CD14-positive monocyte (primary cell): ENCODE results near the gene BAG3. TPM values are rescaled to one million over a fixed set of nuclear protein-coding genes. Genes with fewer than 3 reads are reported as not detected.

ENCODE experiments used
- polyA plus RNA-seq, 3 donors: library from polyadenylated mRNA; depleted of rRNA in 1 of 3; unstranded in 2 of 3; stranded (reverse) in 1 of 3; fragments of 300-500 nt in 2 of 3; fragments of >200 nt in 1 of 3; fragmentation: Illumina TruSeq in 2 of 3; gene quantifications; 1 replicate in 2 of 3; 2 replicates in 1 of 3; pipeline ENCODE4 v1.2.3, GENCODE V29; 2012 to 2021

The BAG3 gene
- polyA plus RNA-seq, 3 donors = 1.0 to 10.2 (median 2.8) TPM

Other genes starting within 250 kb of the BAG3 start
- gene RGS10, start 108.7 kb upstream of the BAG3 start, polyA plus RNA-seq = 10 to 100 TPM; 57.1 to 87.2 (median 75.8) TPM
- gene TIAL1, start 54.4 kb upstream of the BAG3 start, polyA plus RNA-seq = 100 to 1,000 TPM in 1 of 3 donors, 1 to 10 TPM in 2; 6.7 to 118 (median 7.2) TPM
- gene INPP5F, start 74.7 kb downstream of the BAG3 start, polyA plus RNA-seq = 1 to 10 TPM; 5.1 to 6.9 (median 5.4) TPM
- gene MCMBP, start 221.5 kb downstream of the BAG3 start, polyA plus RNA-seq = 10 to 100 TPM; 40.3 to 96.7 (median 75.3) TPM
- gene SEC23IP, start 241.3 kb downstream of the BAG3 start, polyA plus RNA-seq = 10 to 100 TPM; 11.5 to 43.8 (median 42.0) TPM